Body of pancreas (tissue), 4 donors: ENCODE measurements around the gene RAB34. TPM values are rescaled to one million over a fixed set of nuclear protein-coding genes. Genes with fewer than 3 reads are reported as not detected.

Experiments
- ATAC-seq: fragments of 150-250 bp; one replicate; pipeline ENCODE4 v1.9.1; 2016
- DNase-seq, 4 donors: peaks; one replicate each; pipeline ENCODE4 v3.0.0-alpha.2; 2019
- H3K27ac ChIP-seq, 4 donors: fragments of 200-600 bp; sonication (generic); 1 replicate in 3 of 4; 2 replicates in 1 of 4; pipeline versions ENCODE4 v1.5.1 to v1.6.1; 2016 to 2019; ENCODE audit warnings: mild to moderate bottlenecking in 1 of 4, mixed read lengths in 1 of 4, moderate library complexity in 1 of 4
- H3K27me3 ChIP-seq, 2 donors: fragments of 200-600 bp; sonication (generic); one replicate each; pipeline ENCODE4 v1.6.0; 2016; ENCODE audit warnings: mild to moderate bottlenecking in 1 of 2
- H3K36me3 ChIP-seq, 2 donors: fragments of 200-600 bp; sonication (generic); replicated peaks in 1 of 2; 2 replicates each; pipeline ENCODE4 v1.5.1; 2016; ENCODE audit warnings: low read depth in 2 of 2; ENCODE audit not compliant: insufficient read depth in 1 of 2
- H3K4me1 ChIP-seq: fragments of 200-600 bp; sonication (generic); one replicate; pipeline ENCODE4 v1.6.0; 2016
- H3K4me3 ChIP-seq, 2 donors: fragments of 200-600 bp; sonication (generic); 1 replicate in 1 of 2; 2 replicates in 1 of 2; pipeline ENCODE4 v1.5.1; 2016 to 2019
- H3K9me3 ChIP-seq, 3 donors: fragments of 200-600 bp; sonication (generic); 1 replicate in 2 of 3; 2 replicates in 1 of 3; pipeline ENCODE4 v1.5.1; 2016
- CTCF ChIP-seq, 7 experiments: fragments of 450-650 bp in 4 of 7; fragments of 200-600 bp in 3 of 7; sonication (generic) in 3 of 7; IDR thresholded peaks; one replicate each; pipeline ENCODE4 v1.5.1; 2016 to 2019; ENCODE audit warnings: antibody characterized with exemption in 7 of 7
- POLR2A ChIP-seq, 3 donors: fragments of 450-650 bp; IDR thresholded peaks; one replicate each; pipeline ENCODE4 v1.6.1; 2016; ENCODE audit warnings: antibody characterized with exemption in 3 of 3, mild to moderate bottlenecking in 2 of 3
- WGBS, 2 donors: methylation state at CpG; one replicate each; pipeline ENCODE4 v1.1.5; 2017; 5-methylcytosine and 5-hydroxymethylcytosine counted together
- intact Hi-C: fragments of 100-400 bp; cut with DNase I; formaldehyde crosslinking; loops from one replicate; pipeline ENCODE4 v1.15.1; 2023
- small RNA-seq: library from RNA; depleted of rRNA; stranded (forward); fragments of <200 nt; gene quantifications from one replicate; pipeline ENCODE3, GENCODE V24; 2016
- total RNA-seq, 2 donors: library from RNA; depleted of rRNA; stranded (reverse); fragments of >200 nt; gene quantifications; one replicate each; pipeline ENCODE4 v1.1.0, GENCODE V29; 2016

The RAB34 gene
- total RNA-seq, 2 donors from 2014 or later: 18.2 to 61.3 TPM

- no peak for DNase-seq
- Histone ChIP-seq H3K4me3 (no peak overlapping the region), H3K27ac (no peak overlapping the region), H3K27me3 (no peaks in the 10 kb centered on the region), H3K4me1 (peaks cover 25% of the 10 kb centered on the region), H3K9me3 (no peaks in the 10 kb centered on the region), H3K36me3 (peaks cover 0 to 3% of the 10 kb centered on the region in 2 donors)
- ATAC-seq: no peak
- 74 to 80% methylated on average over 2 of the region's 2 CpGs for WGBS, 2 donors
- intact Hi-C loops: no loop called here
- TF ChIP-seq CTCF (IDR thresholded peaks at IDR 0.05) (no peak), POLR2A (IDR thresholded peaks at IDR 0.05) (no peak)
Measured at GRCh38 chr17:28665994-28666393, 51.7 kb downstream of the RAB34 start.

Small RNAs within 50 kb of the gene (small RNA-seq; reads per million reads assigned to genes)
- gene SNORD42A (not detected), gene SNORD42B (not detected), gene SNORD4A (not detected), gene SNORD4B (not detected)

Other genes starting within 250 kb of the RAB34 start
- gene SLC13A2, start 244.2 kb downstream of the RAB34 start, total RNA-seq: 1 to 10 TPM in 1 of 2 donors, not detected in 1; 1.8 TPM
- gene FOXN1, start 211.5 kb downstream of the RAB34 start, total RNA-seq: under 1 TPM in 1 of 2 donors, not detected in 1; 0.52 TPM
- gene UNC119, start 165.2 kb downstream of the RAB34 start, total RNA-seq: 10 to 100 TPM; 25.7 to 29.3 TPM
- gene PIGS, start 146.3 kb downstream of the RAB34 start, total RNA-seq: 10 to 100 TPM; 11.7 to 12.2 TPM
- 10 to 100 TPM in 1 of 2 donors, 1 to 10 TPM in 1; 2.9 to 25.1 TPM for gene ALDOC, start 141.0 kb downstream of the RAB34 start, total RNA-seq
- 1 to 10 TPM in 1 of 2 donors, not detected in 1; 3.1 TPM for gene SPAG5, start 118.8 kb downstream of the RAB34 start, total RNA-seq
- gene RSKR, start 103.7 kb downstream of the RAB34 start, total RNA-seq: 10 to 100 TPM in 1 of 2 donors, 1 to 10 TPM in 1; 2.6 to 14.8 TPM
- gene BLTP2, start 72.7 kb downstream of the RAB34 start, total RNA-seq: 10 to 100 TPM; 70.8 to 87.3 TPM
- gene SDF2, start 56.0 kb downstream of the RAB34 start, total RNA-seq: 10 to 100 TPM; 13.8 to 22.8 TPM
- gene SUPT6H, start 55.7 kb downstream of the RAB34 start, total RNA-seq: 10 to 100 TPM; 26.5 to 37.2 TPM
- not detected for gene PROCA1, start 6.0 kb downstream of the RAB34 start, total RNA-seq
- gene RPL23A, start 2.1 kb upstream of the RAB34 start, total RNA-seq: 100 to 1,000 TPM; 208 to 220 TPM
- gene TLCD1, start 8.4 kb upstream of the RAB34 start, total RNA-seq: 1 to 10 TPM; 2.0 to 3.1 TPM
- gene NEK8, start 10.9 kb upstream of the RAB34 start, total RNA-seq: 10 to 100 TPM in 1 of 2 donors, 1 to 10 TPM in 1; 2.9 to 18.5 TPM
- 10 to 100 TPM; 27.5 to 48.1 TPM for gene TRAF4, start 26.1 kb upstream of the RAB34 start, total RNA-seq
- 10 to 100 TPM in 1 of 2 donors, 1 to 10 TPM in 1; 9.9 to 15.3 TPM for gene FAM222B, start 124.9 kb upstream of the RAB34 start, total RNA-seq
- gene ERAL1, start 137.1 kb upstream of the RAB34 start, total RNA-seq: 10 to 100 TPM; 13.0 to 49.4 TPM
- 10 to 100 TPM; 26.0 to 32.4 TPM for gene FLOT2, start 179.9 kb upstream of the RAB34 start, total RNA-seq
- gene DHRS13, start 185.2 kb upstream of the RAB34 start, total RNA-seq: 1 to 10 TPM; 7.3 to 9.9 TPM
- 10 to 100 TPM; 22.1 to 56.4 TPM for gene PHF12, start 233.7 kb upstream of the RAB34 start, total RNA-seq